Hepatic stellate cell (primary cell): ENCODE measurements around the gene MATN1.
"Not testable (repeated sequence)": the region's sequence is repeated elsewhere in the genome, so short reads cannot be mapped to it uniquely, and the experiment has no call there.

ENCODE experiments used
- DNase-seq: peaks from one replicate; pipeline ENCODE4 v3.0.0; 2011; ENCODE audit warnings: low spot score

The MATN1 gene

GRCh38 chr1:30697571-30698376 is 25.6 kb downstream of the MATN1 start:
- no peak for DNase-seq

GRCh38 chr1:30696831-30697230 is 26.6 kb downstream of the MATN1 start:
- no peak for DNase-seq

GRCh38 chr1:30695439-30695841 is 27.9 kb downstream of the MATN1 start:
- no peak for DNase-seq

- no peak for DNase-seq
Measured at GRCh38 chr1:30694280-30695175, 28.9 kb downstream of the MATN1 start.

- no peak for DNase-seq
Measured at GRCh38 chr1:30693822-30694221, 29.6 kb downstream of the MATN1 start.

GRCh38 chr1:30693366-30693765 is 30.0 kb downstream of the MATN1 start:
- no peak for DNase-seq

GRCh38 chr1:30692948-30693301 is 30.5 kb downstream of the MATN1 start:
- no peak for DNase-seq

- DNase-seq: no peak
Measured at GRCh38 chr1:30692201-30692947, 31.0 kb downstream of the MATN1 start.

- no peak for DNase-seq
Measured at GRCh38 chr1:30691480-30691879, 31.9 kb downstream of the MATN1 start.

GRCh38 chr1:30689901-30690645 is 33.3 kb downstream of the MATN1 start:
- no peak for DNase-seq

- DNase-seq: no peak
Measured at GRCh38 chr1:30688920-30689794, 34.2 kb downstream of the MATN1 start.

GRCh38 chr1:30688516-30688915 is 34.9 kb downstream of the MATN1 start:
- not testable (repeated sequence) for DNase-seq

- no peak for DNase-seq
Measured at GRCh38 chr1:30687886-30688285, 35.5 kb downstream of the MATN1 start.

- no peak for DNase-seq
Measured at GRCh38 chr1:30686236-30686935, 37.0 kb downstream of the MATN1 start.

GRCh38 chr1:30685796-30686165 is 37.6 kb downstream of the MATN1 start:
- DNase-seq: no peak

- DNase-seq: no peak
Measured at GRCh38 chr1:30684881-30685795, 38.2 kb downstream of the MATN1 start.

- no peak for DNase-seq
Measured at GRCh38 chr1:30684259-30684658, 39.1 kb downstream of the MATN1 start.

GRCh38 chr1:30683699-30684098 is 39.7 kb downstream of the MATN1 start:
- DNase-seq: no peak
